A549 treated with Mapracorat at 1 μM for 4 hours (cell line): ENCODE measurements around the gene GFY. TPM values are rescaled to one million over a fixed set of nuclear protein-coding genes. Genes with fewer than 3 reads are reported as not detected.

ENCODE experiments used
- total RNA-seq: library from RNA; stranded (reverse); fragments of 200-300 nt; extraction: Qiagen RNA extraction; gene quantifications from 5 replicates; pipeline ENCODE4 v1.2.3, GENCODE V29; 2022

Gene GFY, protein sequence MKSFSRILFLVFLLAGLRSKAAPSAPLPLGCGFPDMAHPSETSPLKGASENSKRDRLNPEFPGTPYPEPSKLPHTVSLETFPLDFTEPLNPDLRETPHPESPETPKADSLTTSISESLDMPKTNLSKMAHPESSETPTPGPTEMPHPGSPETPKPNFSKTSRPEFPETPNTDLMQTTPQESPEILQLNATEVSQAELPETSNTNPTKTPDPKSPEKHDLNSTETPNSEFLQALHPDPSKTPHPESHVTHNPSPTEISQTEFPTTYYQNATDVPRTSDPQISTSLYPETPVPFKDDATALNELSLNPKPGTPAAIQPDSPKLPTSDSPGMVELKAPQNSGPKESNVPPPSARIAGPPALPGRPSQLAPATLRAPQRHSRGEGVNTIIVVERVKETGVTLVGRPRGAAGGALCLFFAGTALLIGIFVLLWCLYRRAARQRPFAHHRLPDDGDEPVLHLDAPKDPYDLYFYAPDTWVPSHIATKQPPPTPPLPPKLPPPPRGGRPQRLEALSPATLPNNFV
- 0.08 to 0.22 TPM (median 0.19 TPM) in 4 of 5 replicates, not detected in the other for total RNA-seq

DNA sequence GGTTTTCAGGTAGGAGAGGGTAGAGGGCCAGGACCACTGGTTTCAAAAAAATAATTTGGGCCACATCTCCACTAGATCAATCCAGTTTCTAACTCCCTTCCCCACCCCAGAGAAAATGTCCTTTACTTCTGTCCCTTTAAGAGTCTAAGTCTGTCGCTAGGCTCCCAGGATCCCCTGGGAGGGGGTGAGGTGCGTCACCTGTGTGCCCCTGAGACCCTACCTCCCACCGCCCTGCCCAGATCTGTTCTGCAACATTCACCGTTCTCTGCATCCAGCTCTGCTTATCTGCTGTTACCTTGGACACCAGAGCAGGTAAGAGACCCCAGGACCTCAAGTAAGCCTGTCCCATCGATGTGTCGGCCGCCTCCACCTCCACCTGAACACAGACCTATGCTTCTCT lies at the start of gene GFY:
GFY (plus strand) TSS at position 211 of the 400 bp plus-strand sequence. CDS start 1,043 bp downstream, outside the sequence.

DNA sequence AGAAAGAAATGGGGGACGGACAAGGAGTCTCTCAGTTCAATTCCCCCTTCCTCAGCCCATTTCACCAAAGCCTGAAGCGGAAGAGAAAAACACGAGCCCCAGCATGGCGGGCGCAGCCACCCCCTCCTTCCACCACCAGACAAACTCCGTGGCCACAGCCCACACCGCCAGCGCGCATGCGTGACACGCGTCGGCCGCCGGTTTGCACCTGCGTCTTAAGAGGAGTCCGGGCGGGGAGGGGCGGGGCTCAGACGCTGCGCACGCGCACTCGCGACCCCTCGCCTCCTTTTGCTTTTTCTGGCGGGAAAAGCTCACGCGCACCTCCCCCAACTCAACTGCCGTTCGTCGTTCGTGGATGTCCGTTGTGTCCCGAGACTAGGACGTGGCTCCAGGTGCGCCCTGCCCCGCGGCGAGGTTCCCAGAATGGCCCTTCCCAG lies 37.2 kb upstream of the GFY start, which contains the start of gene KASH5:
KASH5 (plus strand) TSS at position 314 of the 437 bp plus-strand sequence. CDS start 2,635 bp downstream, outside the sequence.

DNA sequence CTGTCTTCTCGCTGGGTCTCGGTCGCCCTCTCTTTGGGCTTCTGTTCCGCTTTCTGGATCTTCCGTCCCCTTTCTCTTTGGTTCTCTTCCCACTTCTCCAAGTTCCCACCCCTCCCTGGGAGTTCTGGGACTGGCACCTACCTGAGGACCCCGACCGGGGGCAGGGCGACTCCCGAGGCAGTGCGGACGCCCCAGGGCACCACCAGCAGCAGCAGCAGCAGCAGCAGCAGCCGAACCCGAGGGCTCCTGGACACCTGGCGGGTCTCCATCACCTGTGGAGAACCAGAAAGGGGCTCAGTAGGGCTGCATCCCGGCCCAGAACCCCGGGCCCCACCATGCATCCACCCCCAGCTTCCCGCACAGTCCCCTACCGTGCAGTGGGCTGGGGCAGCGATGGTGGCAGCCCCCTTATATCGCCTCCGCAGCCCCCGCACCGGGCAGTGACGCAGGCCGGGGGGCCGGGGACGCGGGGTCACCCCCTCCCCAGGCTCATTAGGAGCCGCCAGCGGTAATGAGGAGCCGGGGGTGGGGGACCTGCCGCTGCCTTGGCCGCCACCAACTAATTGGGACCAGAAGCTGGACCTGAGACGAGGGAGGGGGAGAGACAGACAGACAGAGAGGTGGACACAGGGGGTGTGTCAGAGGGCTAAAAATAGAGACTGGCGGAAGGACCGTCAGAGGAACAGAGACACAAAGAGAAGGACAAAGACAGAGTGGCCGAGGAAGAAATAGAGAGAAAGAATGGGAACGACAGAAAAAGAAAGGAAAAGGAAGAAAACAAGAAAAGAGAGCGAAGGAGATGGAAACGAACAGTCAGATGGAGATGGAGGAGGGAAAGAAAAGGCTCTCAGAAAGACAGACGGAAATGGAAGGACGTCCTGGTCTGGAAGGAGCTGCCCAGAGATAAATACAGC lies 1.9 kb upstream of the GFY start, which contains the start of gene PTH2:
PTH2 (minus strand) TSS at position 371 of the 914 bp plus-strand sequence; CDS start at position 269, 102 bp downstream.

DNA sequence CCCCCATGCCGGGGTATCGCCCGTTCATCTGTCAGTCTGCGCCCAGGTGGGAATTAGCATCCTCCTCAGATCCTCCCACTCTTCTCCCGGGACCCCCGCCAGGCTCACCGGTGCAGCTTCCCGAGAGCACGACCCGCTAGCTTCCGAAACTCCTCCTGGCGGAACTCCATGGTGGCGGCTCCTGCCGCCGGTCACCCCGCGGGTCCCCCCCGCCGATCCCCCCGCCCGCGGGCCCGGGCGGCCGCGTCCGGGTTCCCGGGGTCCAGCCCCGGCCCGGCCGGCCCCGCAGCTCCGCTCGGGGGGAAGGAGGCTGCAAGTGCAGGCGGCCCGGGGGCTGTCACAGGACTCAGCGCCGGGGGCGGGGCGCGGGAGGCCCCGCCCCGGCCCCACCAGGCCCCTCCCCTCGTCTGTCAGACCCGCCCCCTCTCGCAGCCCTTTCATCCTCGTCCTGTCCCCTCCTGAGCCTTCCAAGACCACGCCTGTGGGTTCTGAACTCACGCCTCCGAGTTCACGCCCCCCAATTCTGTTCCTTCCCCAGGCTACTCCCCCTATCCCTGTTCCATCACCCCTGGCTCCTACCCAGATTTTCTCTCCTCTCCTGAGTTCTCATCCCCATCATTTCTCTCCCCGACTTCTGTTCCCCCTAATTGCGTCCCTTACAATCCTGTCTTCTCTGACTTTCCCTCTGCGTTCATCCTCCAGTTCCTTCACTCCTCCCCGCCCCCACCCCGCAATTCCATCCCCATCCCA lies 16.2 kb downstream of the GFY start, which contains the start of gene SLC17A7:
SLC17A7 (minus strand) TSS at position 318 of the 750 bp plus-strand sequence; CDS start at position 170, 148 bp downstream.

DNA sequence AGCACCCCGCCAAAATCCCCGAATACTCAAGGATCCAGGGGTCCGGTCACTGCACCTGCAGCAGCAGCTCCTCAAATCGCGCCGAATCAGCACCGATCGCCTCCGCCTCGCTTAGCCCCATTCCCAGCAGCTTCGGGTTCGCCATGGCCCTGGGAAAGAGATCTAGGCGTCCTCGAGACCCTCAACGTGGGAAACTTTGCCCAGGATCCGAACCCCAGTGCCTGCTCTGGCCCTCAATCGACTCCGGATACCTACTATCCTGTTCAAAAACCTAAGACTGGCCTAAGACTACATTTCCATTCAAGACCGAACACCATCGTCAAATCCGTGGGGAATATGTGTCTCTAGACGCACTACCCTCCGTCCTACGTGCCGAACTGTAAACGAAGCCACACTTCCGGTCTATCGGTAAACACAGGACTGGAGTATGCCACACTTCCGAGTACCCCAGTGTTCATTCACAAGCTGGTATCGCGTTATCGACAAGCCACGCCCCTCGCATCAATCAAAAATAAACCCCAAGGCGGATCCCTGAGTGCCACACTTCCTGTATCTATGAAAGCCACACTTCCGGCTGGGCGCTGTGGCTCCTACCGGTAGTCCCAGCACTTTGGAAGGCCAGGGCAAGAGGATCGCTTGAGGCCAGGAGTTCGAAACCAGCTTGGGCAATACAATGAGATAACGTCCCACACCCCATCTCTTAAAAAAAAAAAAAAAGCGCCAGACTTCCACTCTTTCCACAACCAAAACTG lies 26.4 kb downstream of the GFY start, which contains the start of gene PIH1D1:
PIH1D1 (minus strand) TSS at position 385 of the 752 bp plus-strand sequence; CDS start at position 145, 240 bp downstream.

DNA sequence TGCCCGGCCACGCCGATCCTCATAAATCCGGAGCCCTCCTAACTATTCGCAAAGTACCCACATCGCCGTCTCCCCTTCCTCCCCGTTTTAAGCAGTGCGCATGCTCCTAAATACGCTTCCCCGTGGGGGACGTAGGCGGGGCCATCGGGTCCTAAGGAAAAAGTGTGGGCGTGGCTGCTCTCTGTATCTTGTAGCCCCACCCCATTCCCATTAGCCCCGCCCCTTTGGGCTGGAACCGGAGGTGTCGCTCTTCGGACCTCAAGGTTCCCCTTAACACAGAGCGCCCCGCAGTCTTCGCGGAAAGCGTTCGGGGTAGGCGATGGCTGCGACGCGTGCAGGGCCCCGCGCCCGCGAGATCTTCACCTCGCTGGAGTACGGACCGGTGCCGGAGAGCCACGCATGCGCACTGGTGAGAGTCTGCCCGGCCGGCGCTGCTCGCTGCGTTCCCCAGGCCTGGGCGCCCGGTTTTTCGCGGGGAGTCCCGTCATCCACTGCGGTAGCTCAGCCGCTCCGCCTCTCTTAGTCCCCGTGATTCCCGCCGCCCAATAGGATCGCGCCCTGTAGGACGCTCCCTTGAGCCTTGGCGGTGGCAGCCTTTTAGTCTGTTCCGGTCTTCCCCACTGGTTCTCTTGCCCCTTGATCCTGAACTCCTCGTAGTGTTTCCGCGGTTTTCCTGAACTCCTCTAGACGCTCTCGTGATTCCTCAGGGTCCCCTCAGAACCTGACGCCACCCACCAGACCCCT lies 28.0 kb downstream of the GFY start, which contains the start of gene ALDH16A1:
ALDH16A1 (plus strand) TSS at position 213 of the 744 bp plus-strand sequence; CDS start at position 320, 107 bp downstream.

DNA sequence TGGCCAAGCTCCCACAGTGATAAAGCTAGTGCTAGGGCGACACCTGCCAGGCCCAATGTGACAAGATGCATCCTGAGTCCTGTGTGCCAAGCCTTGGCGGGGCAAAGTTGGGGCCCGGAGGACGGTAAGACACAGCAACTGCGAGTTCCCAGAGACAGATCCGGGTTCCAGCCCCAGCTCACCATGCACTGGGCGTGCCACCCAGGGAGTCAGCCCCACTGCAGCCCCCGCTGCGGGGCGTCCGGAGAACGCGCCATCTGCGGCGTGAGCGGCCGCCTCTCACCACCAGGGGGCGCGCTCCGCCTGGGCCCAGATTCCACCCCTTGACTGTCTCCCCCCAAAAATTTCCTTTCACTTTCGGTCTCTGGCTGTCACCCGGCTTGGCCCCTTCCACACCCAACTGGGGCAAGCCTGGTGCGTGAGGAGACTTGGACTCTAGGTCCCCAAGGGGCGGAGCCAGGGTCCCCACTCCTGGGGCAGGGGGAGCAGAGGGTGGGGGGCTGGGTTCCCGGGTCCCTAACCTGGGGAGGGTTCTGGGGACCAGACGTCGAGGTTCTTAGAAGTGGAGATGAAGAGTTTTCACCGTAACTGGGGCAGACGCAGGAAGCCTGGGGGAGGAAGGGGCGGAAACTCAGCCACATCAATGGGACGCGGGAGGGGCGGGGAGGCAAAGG lies 48.8 kb downstream of the GFY start, which contains the start of gene FLT3LG:
FLT3LG (plus strand) TSS at position 348 of the 674 bp plus-strand sequence. CDS start 425 bp downstream, outside the sequence.

Other genes starting within 250 kb of the GFY start
- gene SLC6A16, start 100.2 kb upstream of the GFY start, total RNA-seq: 0.64 to 1.7 TPM (median 1.4 TPM) in 5 replicates
- not detected in 5 replicates for gene CD37, start 90.0 kb upstream of the GFY start, total RNA-seq
- gene TEAD2, start 63.0 kb upstream of the GFY start, total RNA-seq: 14.1 to 20.5 TPM (median 17.5 TPM) in 5 replicates
- gene DKKL1, start 61.5 kb upstream of the GFY start, total RNA-seq: 0.11 to 1.1 TPM (median 0.59 TPM) in 5 replicates
- 0.06 TPM in 1 of 5 replicates, not detected in the others for gene KASH5, start 37.1 kb upstream of the GFY start, total RNA-seq
- not detected in 5 replicates for gene PTH2, start 1.9 kb upstream of the GFY start, total RNA-seq
- gene SLC17A7, start 16.1 kb downstream of the GFY start, total RNA-seq: 0.44 to 0.71 TPM (median 0.55 TPM) in 5 replicates
- 85.8 to 96.7 TPM (median 90.5 TPM) in 5 replicates for gene PIH1D1, start 26.4 kb downstream of the GFY start, total RNA-seq
- 14.4 to 28.1 TPM (median 24.4 TPM) in 5 replicates for gene ALDH16A1, start 27.8 kb downstream of the GFY start, total RNA-seq
- gene FLT3LG, start 48.8 kb downstream of the GFY start, total RNA-seq: 1.1 to 1.4 TPM (median 1.3 TPM) in 5 replicates
- 3,905 to 4,301 TPM (median 4,085 TPM) in 5 replicates for gene RPL13A, start 62.2 kb downstream of the GFY start, total RNA-seq
- 3,769 to 4,865 TPM (median 3,847 TPM) in 5 replicates for gene RPS11, start 71.0 kb downstream of the GFY start, total RNA-seq
- gene FCGRT, start 87.3 kb downstream of the GFY start, total RNA-seq: 26.4 to 32.0 TPM (median 29.2 TPM) in 5 replicates
- gene RCN3, start 102.6 kb downstream of the GFY start, total RNA-seq: 1.3 to 2.9 TPM (median 2.3 TPM) in 5 replicates
- 88.3 to 108 TPM (median 105 TPM) in 5 replicates for gene NOSIP, start 155.2 kb downstream of the GFY start, total RNA-seq
- 0.44 to 1.1 TPM (median 0.75 TPM) in 5 replicates for gene PRRG2, start 155.9 kb downstream of the GFY start, total RNA-seq
- 25.0 to 35.5 TPM (median 34.0 TPM) in 5 replicates for gene PRR12, start 165.8 kb downstream of the GFY start, total RNA-seq
- 99.6 to 157 TPM (median 144 TPM) in 5 replicates for gene RRAS, start 214.8 kb downstream of the GFY start, total RNA-seq
- gene SCAF1, start 216.8 kb downstream of the GFY start, total RNA-seq: 39.5 to 69.3 TPM (median 65.3 TPM) in 5 replicates
- 74.8 to 117 TPM (median 95.5 TPM) in 5 replicates for gene IRF3, start 240.5 kb downstream of the GFY start, total RNA-seq
- 53.4 to 73.8 TPM (median 70.9 TPM) in 5 replicates for gene BCL2L12, start 240.5 kb downstream of the GFY start, total RNA-seq